H1 (cell line): ENCODE measurements around the gene P3H2. TPM values are rescaled to one million over a fixed set of nuclear protein-coding genes. Genes with fewer than 3 reads are reported as not detected.

Source experiments
- CTCF ChIA-PET: fragments of 300-600 bp; sonication (Branson Sonifier 250); formaldehyde crosslinking; loops from one replicate; lab custom pipeline; 2021; ENCODE audit not compliant: partially characterized antibody; lab: Charles Lee
- POLR2A ChIA-PET: fragments of 300-600 bp; sonication (Branson Sonifier 250); formaldehyde crosslinking; loops from one replicate; lab custom pipeline; 2021; ENCODE audit warnings: inconsistent platforms; ENCODE audit not compliant: partially characterized antibody; lab: Charles Lee
- DNase-seq, 2 experiments: peaks; one replicate each; pipeline versions ENCODE4 v3.0.0 to v3.0.0-alpha.2; 2010 to 2022; ENCODE audit warnings: low spot score in 2 of 2, low read depth in 1 of 2, mixed read lengths in 1 of 2
- FAIRE-seq: peaks from 2 replicates; lab custom pipeline; 2011; peaks lifted over from hg19 to GRCh38; lab: Jason Lieb, UNC
- H2AFZ ChIP-seq: 2 replicates; pipeline ENCODE4 v1.8.1; 2012; ENCODE audit warnings: low read length, inconsistent platforms
- H2AK5ac ChIP-seq: 2 replicates; pipeline ENCODE4 v1.6.1; 2013; ENCODE audit warnings: low read depth, low read length
- H2BK120ac ChIP-seq: replicated peaks from 2 replicates; pipeline ENCODE3; 2013; ENCODE audit warnings: low read depth, low read length, inconsistent platforms
- H2BK12ac ChIP-seq: 2 replicates; pipeline ENCODE4 v1.6.1; 2013; ENCODE audit warnings: low read depth, low read length
- H2BK15ac ChIP-seq: 2 replicates; pipeline ENCODE4 v1.6.1; 2013; ENCODE audit warnings: low read length
- H2BK20ac ChIP-seq: 2 replicates; pipeline ENCODE4 v1.6.1; 2013; ENCODE audit warnings: low read length
- H2BK5ac ChIP-seq: 2 replicates; pipeline ENCODE4 v1.6.1; 2013; ENCODE audit warnings: low read depth, low read length
- H3K14ac ChIP-seq: 2 replicates; pipeline ENCODE4 v1.6.1; 2013; ENCODE audit warnings: inconsistent platforms; ENCODE audit not compliant: insufficient read length
- H3K18ac ChIP-seq: 2 replicates; pipeline ENCODE4 v1.6.1; 2013; ENCODE audit warnings: low read length; ENCODE audit errors: extremely low read depth
- H3K23ac ChIP-seq: 2 replicates; pipeline ENCODE4 v1.6.1; 2013; ENCODE audit warnings: inconsistent platforms; ENCODE audit not compliant: insufficient read length
- H3K23me2 ChIP-seq: 2 replicates; pipeline ENCODE4 v1.6.1; 2013; ENCODE audit warnings: low read depth, low read length
- H3K27ac ChIP-seq: 2 replicates; pipeline ENCODE4 v1.6.1; 2011; ENCODE audit warnings: low read depth, low read length, inconsistent platforms
- H3K27me3 ChIP-seq, 4 experiments: replicated peaks in 1 of 4; 1 replicate in 1 of 4; 2 replicates in 3 of 4; pipeline versions ENCODE4 v1.6.1 to v1.8.1; 2011 to 2013; ENCODE audit warnings: low read length in 3 of 4, mild to moderate bottlenecking in 3 of 4, inconsistent platforms in 2 of 4, mixed read lengths in 2 of 4, moderate library complexity in 1 of 4; ENCODE audit not compliant: control insufficient read depth in 3 of 4, insufficient read depth in 3 of 4; ENCODE audit errors: extremely low read depth in 1 of 4
- H3K36me3 ChIP-seq, 4 experiments: 2 replicates each; pipeline versions ENCODE4 v1.6.1 to v1.8.1; 2011 to 2013; ENCODE audit warnings: mild to moderate bottlenecking in 4 of 4, low read length in 3 of 4, moderate library complexity in 2 of 4, control low read depth in 1 of 4, inconsistent platforms in 1 of 4; ENCODE audit not compliant: insufficient read depth in 4 of 4, control insufficient read depth in 2 of 4
- H3K4ac ChIP-seq: replicated peaks from 2 replicates; pipeline ENCODE3; 2013; ENCODE audit warnings: low read length, low read depth, mixed read lengths, inconsistent platforms; ENCODE audit not compliant: insufficient read length
- H3K4me1 ChIP-seq, 4 experiments: replicated peaks in 1 of 4; 1 replicate in 1 of 4; 2 replicates in 3 of 4; pipeline versions ENCODE4 v1.6.1 to v1.8.1; 2011 to 2013; ENCODE audit warnings: low read length in 3 of 4, inconsistent platforms in 2 of 4, mixed read lengths in 1 of 4; ENCODE audit not compliant: insufficient read depth in 4 of 4, control insufficient read depth in 3 of 4
- H3K4me2 ChIP-seq, 2 experiments: 2 replicates each; pipeline versions ENCODE4 v1.6.1 to v1.8.1; 2011 to 2013; ENCODE audit warnings: low read depth in 2 of 2, low read length in 2 of 2, control low read depth in 1 of 2, inconsistent platforms in 1 of 2, mild to moderate bottlenecking in 1 of 2; ENCODE audit not compliant: insufficient read depth in 1 of 2
- H3K4me3 ChIP-seq, 4 experiments: fragments of 200-600, 300-600 bp in 1 of 4; sonication (generic), shearing (Covaris generic), sonication (Bioruptor Twin) in 1 of 4; 2 replicates each; pipeline versions ENCODE4 v1.5.1 to v1.8.1; 2011 to 2016; ENCODE audit warnings: low read length in 4 of 4, low read depth in 3 of 4, control low read depth in 2 of 4, inconsistent platforms in 2 of 4, mild to moderate bottlenecking in 2 of 4, mixed read lengths in 1 of 4, moderate library complexity in 1 of 4; ENCODE audit not compliant: insufficient read depth in 2 of 4; ENCODE audit errors: extremely low read depth in 1 of 4
- H3K56ac ChIP-seq: replicated peaks from 2 replicates; pipeline ENCODE3; 2013; ENCODE audit warnings: low read depth, mild to moderate bottlenecking, mixed read lengths, low read length, inconsistent platforms; ENCODE audit not compliant: insufficient read length
- H3K79me1 ChIP-seq: 2 replicates; pipeline ENCODE4 v1.6.1; 2013; ENCODE audit warnings: low read depth, low read length, control low read depth
- H3K79me2 ChIP-seq, 2 experiments: 2 replicates each; pipeline versions ENCODE4 v1.6.1 to v1.8.1; 2012 to 2013; ENCODE audit warnings: low read length in 2 of 2, mild to moderate bottlenecking in 2 of 2, inconsistent platforms in 1 of 2; ENCODE audit not compliant: insufficient read depth in 2 of 2, control insufficient read depth in 1 of 2
- H3K9ac ChIP-seq, 4 experiments: replicated peaks in 1 of 4; 1 replicate in 1 of 4; 2 replicates in 3 of 4; pipeline versions ENCODE4 v1.6.1 to v1.8.1; 2011 to 2013; ENCODE audit warnings: low read depth in 3 of 4, low read length in 3 of 4, control low read depth in 2 of 4, mild to moderate bottlenecking in 2 of 4, moderate library complexity in 2 of 4, inconsistent platforms in 1 of 4; ENCODE audit errors: extremely low read depth in 1 of 4
- H3K9me3 ChIP-seq, 2 experiments: 2 replicates each; pipeline versions ENCODE4 v1.6.1 to v1.8.1; 2012 to 2013; ENCODE audit warnings: mild to moderate bottlenecking in 2 of 2, moderate library complexity in 2 of 2, control low read depth in 1 of 2, inconsistent platforms in 1 of 2, low read depth in 1 of 2, low read length in 1 of 2, mixed read lengths in 1 of 2; ENCODE audit not compliant: insufficient read depth in 2 of 2
- H4K20me1 ChIP-seq, 2 experiments: replicated peaks in 1 of 2; 2 replicates each; pipeline versions ENCODE3 to v1.8.1; 2011 to 2013; ENCODE audit warnings: inconsistent platforms in 2 of 2, low read length in 2 of 2, mild to moderate bottlenecking in 1 of 2; ENCODE audit not compliant: insufficient read depth in 2 of 2, control insufficient read depth in 1 of 2
- H4K5ac ChIP-seq: 2 replicates; pipeline ENCODE4 v1.6.1; 2013; ENCODE audit warnings: low read length, low read depth, mixed read lengths, inconsistent platforms; ENCODE audit not compliant: insufficient read length
- H4K8ac ChIP-seq: 2 replicates; pipeline ENCODE4 v1.8.0; 2013; ENCODE audit warnings: mild to moderate bottlenecking, moderate library complexity, low read length, inconsistent platforms; ENCODE audit not compliant: insufficient read depth; ENCODE audit errors: extremely low read depth
- H4K91ac ChIP-seq: replicated peaks from 2 replicates; pipeline ENCODE3; 2013; ENCODE audit warnings: low read length, mixed read lengths, inconsistent platforms; ENCODE audit not compliant: insufficient read length
- BACH1 ChIP-seq: IDR thresholded peaks from 2 replicates; pipeline ENCODE4 v1.6.1; 2012; ENCODE audit warnings: low read length, improper control_type of control experiment
- CHD1 ChIP-seq: IDR thresholded peaks from 2 replicates; pipeline ENCODE4 v1.6.1; 2012; ENCODE audit warnings: low read depth, low read length, improper control_type of control experiment
- PHF8 ChIP-seq: fragments of 200-600 bp; sonication (generic); conservative IDR thresholded peaks from 2 replicates; pipeline ENCODE4 v1.7.1; 2012; ENCODE audit warnings: low read depth, mild to moderate bottlenecking, inconsistent platforms, low read length, moderate library complexity
- SRF ChIP-seq: IDR thresholded peaks from 2 replicates; pipeline ENCODE4 v1.6.1; 2011; ENCODE audit warnings: mild to moderate bottlenecking, low read depth, low read length, moderate library complexity
- SUZ12 ChIP-seq: fragments of 200-600 bp; sonication (generic); IDR thresholded peaks from 2 replicates; pipeline ENCODE4 v1.6.1; 2012; ENCODE audit warnings: mild to moderate bottlenecking, inconsistent platforms, low read length, moderate library complexity, mixed read lengths
- TCF12 ChIP-seq: IDR thresholded peaks from 2 replicates; pipeline ENCODE4 v1.6.1; 2011; ENCODE audit warnings: low read depth, mild to moderate bottlenecking, low read length
- WGBS, 2 experiments: shearing (Covaris generic) in 1 of 2; methylation state at CpG; one replicate each; pipeline versions ENCODE4 v1.1.6 to v1.1.7; 2013 to 2015; ENCODE audit warnings: low lambda C conversion rate in 2 of 2, mixed read lengths in 2 of 2, inconsistent platforms in 1 of 2, low coverage in 1 of 2, missing lambda C conversion rate in 1 of 2; ENCODE audit not compliant: insufficient replicate concordance in 2 of 2, insufficient coverage in 1 of 2, insufficient read length in 1 of 2; ENCODE audit errors: extremely low coverage in 1 of 2, missing lambda C conversion rate in 1 of 2; 5-methylcytosine and 5-hydroxymethylcytosine counted together
- polyA plus RNA-seq, 7 experiments: library from polyadenylated mRNA; depleted of rRNA in 3 of 7; stranded (reverse) in 5 of 7; unstranded in 2 of 7; fragments of >200 nt in 5 of 7; fragments of 200-250 nt in 2 of 7; gene quantifications; 1 replicate in 5 of 7; 2 replicates in 1 of 7; 4 replicates in 1 of 7; pipeline versions ENCODE4 v1.2.1 to v1.2.3, GENCODE V29; 2011 to 2013; ENCODE audit warnings: missing spikeins in 2 of 7, mixed read lengths in 2 of 7
- total RNA-seq: library from RNA; stranded (reverse); fragmentation: NEBNext Ultra II Directional; extraction: Animal tissue kit (Norgen Biotek cat#: 25700); gene quantifications from 2 replicates; pipeline ENCODE4 v1.2.1, GENCODE V29; 2021

The P3H2 gene
- total and polyA plus RNA-seq, 2 of the 8 experiments (the other 6 are each of a cell fraction or from before 2014, with no cell fraction given), result 40.5 to 60.4 TPM

DNA sequence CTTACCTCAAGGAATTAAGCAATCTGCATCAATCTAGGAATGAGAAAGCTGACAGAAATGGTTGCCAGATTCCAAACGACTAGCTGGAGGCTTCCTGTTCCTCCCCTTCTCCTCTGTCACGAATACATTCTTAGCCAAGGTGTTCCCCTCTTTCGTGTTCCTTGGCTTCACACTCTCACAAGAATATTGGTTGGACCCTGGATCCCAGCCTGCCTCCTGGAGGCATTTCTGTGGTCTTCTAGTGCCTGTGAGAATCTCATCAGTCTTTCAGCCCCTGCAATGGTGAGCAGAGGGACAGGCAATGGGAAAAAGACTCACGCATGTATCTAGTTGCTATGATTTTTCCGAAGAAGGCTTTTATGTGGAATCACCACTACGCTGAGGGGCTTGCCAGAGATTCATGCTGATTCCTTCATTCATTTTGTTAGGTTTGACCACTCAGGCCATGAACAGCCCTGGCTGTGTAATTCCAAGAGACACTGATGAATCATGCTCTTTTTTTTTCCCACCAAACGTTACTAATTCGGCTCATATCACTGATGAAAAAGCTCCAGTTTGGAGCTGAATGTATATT is 1.6 kb upstream of the P3H2 start:
- Histone ChIP-seq H4K8ac (no peak overlapping the region), H3K4me2 (no peak overlapping the region; a peak in 1 of 4 replicates), H3K36me3 (no peaks in the 10 kb centered on the region), H3K9me3 (no peaks in the 10 kb centered on the region), H3K14ac (no peak overlapping the region), H2BK12ac (no peak overlapping the region), H3K27me3 (peaks cover 0 to 6% (median 1%) of the 10 kb centered on the region in 4 experiments; a peak in 4 of 7 replicates), H2BK20ac (no peak overlapping the region), H2AFZ (no peak overlapping the region), H4K91ac (peak overlapping the region; percentile 12), H2BK5ac (no peak overlapping the region), H4K5ac (no peak overlapping the region), H2BK120ac (no peak overlapping the region), H3K4me3 (no peak overlapping the region), H3K9ac (no peak overlapping the region), H3K79me1 (no peaks in the 10 kb centered on the region), H4K20me1 (no peaks in the 10 kb centered on the region), H3K56ac (no peak overlapping the region), H2AK5ac (no peak overlapping the region), H3K27ac (no peak overlapping the region), H3K4ac (no peak overlapping the region), H2BK15ac (no peak overlapping the region), H3K23ac (no peak overlapping the region), H3K23me2 (peaks cover 2% of the 10 kb centered on the region; the same call in 1 of the 2 replicates), H3K79me2 (peaks cover 0 to 25% of the 10 kb centered on the region in 2 experiments; a peak in 2 of 4 replicates), H3K4me1 (peaks cover 0 to 11% (median 9%) of the 10 kb centered on the region in 4 experiments; a peak in 6 of 7 replicates), H3K18ac (peak overlapping the region; percentile 34; the same call in 1 of the 2 replicates)
- FAIRE-seq (no peak), DNase-seq (no peak)
- WGBS, 2 experiments, result 82% methylated on average over 8 of the region's 8 CpGs; no CpG with 5 or more reads in 1 of the 2 experiments
- TF ChIP-seq SRF (no peak), CHD1 (no peak), PHF8 (no peak), SUZ12 (no peak), BACH1 (no peak), TCF12 (no peak)
- ChIA-PET POLR2A (no interaction called here), CTCF (interaction anchor here (0.6 to 4.5 kb wide), 13 partner anchors 8 to 192 kb away, joined by 3 to 24 read pairs (median 5); no protein-coding TSS in a partner anchor)
